Measurements from ENCODE around the gene ZNF91.
"Not testable (repeated sequence)": the region's sequence is repeated elsewhere in the genome, so short reads cannot be mapped to it uniquely, and the experiment has no call there.

GRCh38 chr19:23361843-23362242 is 33.4 kb downstream of the ZNF91 start:
- TF ChIP-seq, protein P1, sequence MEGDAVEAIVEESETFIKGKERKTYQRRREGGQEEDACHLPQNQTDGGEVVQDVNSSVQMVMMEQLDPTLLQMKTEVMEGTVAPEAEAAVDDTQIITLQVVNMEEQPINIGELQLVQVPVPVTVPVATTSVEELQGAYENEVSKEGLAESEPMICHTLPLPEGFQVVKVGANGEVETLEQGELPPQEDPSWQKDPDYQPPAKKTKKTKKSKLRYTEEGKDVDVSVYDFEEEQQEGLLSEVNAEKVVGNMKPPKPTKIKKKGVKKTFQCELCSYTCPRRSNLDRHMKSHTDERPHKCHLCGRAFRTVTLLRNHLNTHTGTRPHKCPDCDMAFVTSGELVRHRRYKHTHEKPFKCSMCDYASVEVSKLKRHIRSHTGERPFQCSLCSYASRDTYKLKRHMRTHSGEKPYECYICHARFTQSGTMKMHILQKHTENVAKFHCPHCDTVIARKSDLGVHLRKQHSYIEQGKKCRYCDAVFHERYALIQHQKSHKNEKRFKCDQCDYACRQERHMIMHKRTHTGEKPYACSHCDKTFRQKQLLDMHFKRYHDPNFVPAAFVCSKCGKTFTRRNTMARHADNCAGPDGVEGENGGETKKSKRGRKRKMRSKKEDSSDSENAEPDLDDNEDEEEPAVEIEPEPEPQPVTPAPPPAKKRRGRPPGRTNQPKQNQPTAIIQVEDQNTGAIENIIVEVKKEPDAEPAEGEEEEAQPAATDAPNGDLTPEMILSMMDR (conservative IDR thresholded peaks at IDR 0.05; ENCODE audit: low read depth, low read length): not testable (repeated sequence)
- TF ChIP-seq, protein P2, sequence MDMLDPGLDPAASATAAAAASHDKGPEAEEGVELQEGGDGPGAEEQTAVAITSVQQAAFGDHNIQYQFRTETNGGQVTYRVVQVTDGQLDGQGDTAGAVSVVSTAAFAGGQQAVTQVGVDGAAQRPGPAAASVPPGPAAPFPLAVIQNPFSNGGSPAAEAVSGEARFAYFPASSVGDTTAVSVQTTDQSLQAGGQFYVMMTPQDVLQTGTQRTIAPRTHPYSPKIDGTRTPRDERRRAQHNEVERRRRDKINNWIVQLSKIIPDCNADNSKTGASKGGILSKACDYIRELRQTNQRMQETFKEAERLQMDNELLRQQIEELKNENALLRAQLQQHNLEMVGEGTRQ (IDR thresholded peaks at IDR 0.05; ENCODE audit: low read depth, low read length): not testable (repeated sequence)
